Peyer's patch (tissue), 4 donors: ENCODE results near the gene KLF4. TPM values are rescaled to one million over a fixed set of nuclear protein-coding genes. Genes with fewer than 3 reads are reported as not detected.

Source experiments
- DNase-seq, 3 donors: peaks; one replicate each; pipeline ENCODE4 v3.0.0-alpha.2; 2017 to 2019
- H3K27ac ChIP-seq, 4 donors: fragments of 200-600 bp; sonication (generic); one replicate each; pipeline ENCODE4 v1.5.1; 2016 to 2019
- H3K27me3 ChIP-seq, 2 donors: fragments of 200-600 bp; sonication (generic); one replicate each; pipeline ENCODE4 v1.5.1; 2019
- H3K36me3 ChIP-seq, 3 donors: fragments of 200-600 bp; sonication (generic); one replicate each; pipeline ENCODE4 v1.5.1; 2016 to 2019
- H3K4me1 ChIP-seq, 4 donors: fragments of 200-600 bp; sonication (generic); one replicate each; pipeline ENCODE4 v1.5.1; 2016 to 2019
- H3K4me3 ChIP-seq, 4 donors: fragments of 200-600 bp; sonication (generic); 1 replicate in 3 of 4; 2 replicates in 1 of 4; pipeline ENCODE4 v1.5.1; 2016 to 2019; ENCODE audit warnings: mild to moderate bottlenecking in 1 of 4
- H3K9me3 ChIP-seq, 4 donors: fragments of 200-600 bp; sonication (generic); one replicate each; pipeline ENCODE4 v1.5.1; 2016 to 2019; ENCODE audit warnings: mild to moderate bottlenecking in 1 of 4
- CTCF ChIP-seq, 6 experiments: fragments of 450-650 bp in 4 of 6; fragments of 200-600 bp in 2 of 6; sonication (generic) in 1 of 6; IDR thresholded peaks; one replicate each; pipeline ENCODE4 v1.5.1; 2017 to 2019; ENCODE audit warnings: antibody characterized with exemption in 6 of 6, mild to moderate bottlenecking in 3 of 6, moderate library complexity in 1 of 6
- POLR2A ChIP-seq, 2 donors: fragments of 450-650 bp; IDR thresholded peaks; one replicate each; pipeline ENCODE4 v1.5.1; 2017; ENCODE audit warnings: antibody characterized with exemption in 2 of 2, mild to moderate bottlenecking in 2 of 2, moderate library complexity in 2 of 2
- small RNA-seq, 2 donors: library from RNA; depleted of rRNA; stranded (forward); fragments of <200 nt; gene quantifications; one replicate each; pipeline ENCODE3, GENCODE V24; 2016
- total RNA-seq, 4 donors: library from RNA; depleted of rRNA; stranded (reverse); fragments of >200 nt; gene quantifications; one replicate each; pipeline ENCODE4 v1.1.0, GENCODE V29; 2016

Gene KLF4
- total RNA-seq, 4 donors from 2014 or later, result 83.3 to 197 (median 165) TPM

GRCh38 chr9:107439991-107440456 lies 49.5 kb downstream of the KLF4 start:
- no peaks in the 10 kb centered on the region for H3K9me3 ChIP-seq
- no peak for TF ChIP-seq POLR2A (IDR thresholded peaks at IDR 0.05)
- no peak for TF ChIP-seq CTCF (IDR thresholded peaks at IDR 0.05)
- no peak overlapping the region for H3K27ac ChIP-seq
- H3K4me1 ChIP-seq, result no peaks in the 10 kb centered on the region
- H3K36me3 ChIP-seq, result no peaks in the 10 kb centered on the region
- no peak overlapping the region for H3K4me3 ChIP-seq
- H3K27me3 ChIP-seq, result no peaks in the 10 kb centered on the region
- DNase-seq, result no peak

- no peak overlapping the region for H3K4me3 ChIP-seq
- H3K36me3 ChIP-seq, result no peaks in the 10 kb centered on the region
- no peaks in the 10 kb centered on the region for H3K4me1 ChIP-seq
- TF ChIP-seq CTCF (IDR thresholded peaks at IDR 0.05) (no peak), POLR2A (IDR thresholded peaks at IDR 0.05) (no peak)
- no peaks in the 10 kb centered on the region for H3K27me3 ChIP-seq
- no peak for DNase-seq
- H3K9me3 ChIP-seq, result no peaks in the 10 kb centered on the region
- no peak overlapping the region for H3K27ac ChIP-seq
Measured at GRCh38 chr9:107438211-107439031, 51.1 kb downstream of the KLF4 start.

GRCh38 chr9:107437716-107438115 lies 51.9 kb downstream of the KLF4 start:
- Histone ChIP-seq H3K27ac (no peak overlapping the region), H3K36me3 (no peaks in the 10 kb centered on the region), H3K4me3 (no peak overlapping the region), H3K4me1 (no peaks in the 10 kb centered on the region), H3K27me3 (no peaks in the 10 kb centered on the region), H3K9me3 (no peaks in the 10 kb centered on the region)
- no peak for TF ChIP-seq CTCF (IDR thresholded peaks at IDR 0.05)
- no peak for TF ChIP-seq POLR2A (IDR thresholded peaks at IDR 0.05)
- DNase-seq, result no peak

GRCh38 chr9:107435415-107435814 lies 54.2 kb downstream of the KLF4 start:
- no peak for DNase-seq
- Histone ChIP-seq H3K36me3 (no peaks in the 10 kb centered on the region), H3K27me3 (no peaks in the 10 kb centered on the region), H3K27ac (no peak overlapping the region), H3K4me1 (no peaks in the 10 kb centered on the region), H3K9me3 (no peaks in the 10 kb centered on the region), H3K4me3 (no peak overlapping the region)
- TF ChIP-seq POLR2A (IDR thresholded peaks at IDR 0.05) (no peak), CTCF (IDR thresholded peaks at IDR 0.05) (no peak)

Small RNA genes within 50 kb of the gene (small RNA-seq; reads per million reads assigned to genes)
- gene HMGN2P32, result 0 reads per million in 2 donors
- 0 reads per million in 2 donors for gene RNU6-492P

Other genes with a start within 250 kb of the KLF4 start
- gene RAD23B, start 206.5 kb downstream of the KLF4 start, total RNA-seq, result 10 to 100 TPM; 45.7 to 57.4 (median 50.5) TPM